Caco-2 (cell line): ENCODE results near the gene NT5C1B. TPM values are rescaled to one million over a fixed set of nuclear protein-coding genes. Genes with fewer than 3 reads are reported as not detected.

ENCODE experiments used
- BruUV-seq: library from RNA; stranded (reverse); fragments of 400-500 nt; replicated peaks from 2 replicates; lab custom pipeline; 2021; lab: Mats Ljungman, UMichigan
- CTCF ChIA-PET: fragments of 300-600 bp; sonication (Branson Sonifier 250); formaldehyde crosslinking; loops from one replicate; lab custom pipeline; 2022; ENCODE audit warnings: antibody characterized with exemption; lab: Charles Lee
- POLR2A ChIA-PET: fragments of 300-600 bp; sonication (Branson Sonifier 250); formaldehyde crosslinking; loops from one replicate; lab custom pipeline; 2022; ENCODE audit warnings: antibody characterized with exemption; lab: Charles Lee
- DNase-seq, 2 experiments: peaks; one replicate each; pipeline versions ENCODE4 v3.0.0 to v3.0.0-alpha.2; 2020 to 2022
- H3K27me3 ChIP-seq: replicated peaks from 2 replicates; pipeline ENCODE4 v1.6.0; 2011; ENCODE audit warnings: low read length; ENCODE audit not compliant: control insufficient read depth, insufficient read depth
- H3K36me3 ChIP-seq: 2 replicates; pipeline ENCODE4 v1.5.1; 2011; ENCODE audit warnings: low read length; ENCODE audit not compliant: control insufficient read depth, insufficient read depth
- H3K4me1 ChIP-seq: fragments of 250-450 bp; sonication (Bioruptor Pico); 2 replicates; pipeline ENCODE4 v1.5.1; 2020; ENCODE audit warnings: mild to moderate bottlenecking
- H3K4me3 ChIP-seq: 2 replicates; pipeline ENCODE4 v1.5.1; 2011; ENCODE audit warnings: low read depth, mild to moderate bottlenecking, control low read depth, low read length
- H3K9me3 ChIP-seq: fragments of 250-450 bp; sonication (Bioruptor Pico); 2 replicates; pipeline ENCODE4 v1.5.1; 2020; ENCODE audit warnings: mild to moderate bottlenecking, moderate library complexity
- H3K27ac Mint-ChIP-seq: one replicate; pipeline ENCODE4 v1.8.0; 2022; ENCODE audit warnings: mixed read lengths; ENCODE audit not compliant: unreplicated experiment
- H3K27me3 Mint-ChIP-seq: one replicate; pipeline ENCODE4 v1.8.0; 2022; ENCODE audit warnings: mixed read lengths; ENCODE audit not compliant: insufficient read depth, unreplicated experiment
- H3K36me3 Mint-ChIP-seq: one replicate; pipeline ENCODE4 v1.8.0; 2022; ENCODE audit warnings: mild to moderate bottlenecking, mixed read lengths; ENCODE audit not compliant: insufficient read depth, unreplicated experiment
- H3K4me1 Mint-ChIP-seq: one replicate; pipeline ENCODE4 v1.8.0; 2022; ENCODE audit warnings: low read depth, mixed read lengths; ENCODE audit not compliant: unreplicated experiment
- H3K4me3 Mint-ChIP-seq: one replicate; pipeline ENCODE4 v1.8.0; 2022; ENCODE audit warnings: mild to moderate bottlenecking, moderate library complexity, mixed read lengths; ENCODE audit not compliant: unreplicated experiment
- H3K9me3 Mint-ChIP-seq: one replicate; pipeline ENCODE4 v1.8.0; 2022; ENCODE audit warnings: mixed read lengths; ENCODE audit not compliant: unreplicated experiment
- CTCF ChIP-seq, 2 experiments: fragments of 200-600 bp in 1 of 2; IDR thresholded peaks; 1 replicate in 1 of 2; 2 replicates in 1 of 2; pipeline versions ENCODE4 v1.5.1 to v1.8.0; 2011 to 2022; ENCODE audit warnings: antibody characterized with exemption in 1 of 2, control low read depth in 1 of 2, inconsistent platforms in 1 of 2, low read depth in 1 of 2, low read length in 1 of 2, mild to moderate bottlenecking in 1 of 2, moderate library complexity in 1 of 2; ENCODE audit not compliant: insufficient read depth in 1 of 2, severe bottlenecking in 1 of 2, unreplicated experiment in 1 of 2
- intact Hi-C: fragments of 100-400 bp; cut with micrococcal nuclease; formaldehyde crosslinking; loops from one replicate; pipeline ENCODE4 v1.10.0; 2022; ENCODE audit not compliant: unreplicated experiment
- total RNA-seq: library from RNA; stranded (reverse); gene quantifications from 2 replicates; pipeline ENCODE4 v1.2.3, GENCODE V29; 2022

Gene NT5C1B
- total RNA-seq, 1 experiment from 2014 or later = not detected

GRCh38 chr2:18552351-18553077, 36.9 kb downstream of the NT5C1B start:
- H3K9me3 ChIP-seq = no peaks in the 10 kb centered on the region
- BruUV-seq = no TSS peak
- CTCF ChIA-PET = interaction anchor here (0.6 kb wide), 1 partner anchor 35 kb away, joined by 3 read pairs; no protein-coding TSS in a partner anchor
- peaks cover 9% of the 10 kb centered on the region for H3K36me3 Mint-ChIP-seq
- H3K4me3 ChIP-seq = no peak overlapping the region
- TF ChIP-seq CTCF (IDR thresholded peaks at IDR 0.05; ENCODE audit: insufficient read depth in 1 of 2, low read depth in 1 of 2, low read length in 1 of 2, severe bottlenecking in 1 of 2, unreplicated experiment in 1 of 2) = no peak
- POLR2A ChIA-PET = interaction anchor here (0.6 kb wide), 1 partner anchor 806 kb away, joined by 3 read pairs; the partner anchor contains the start of gene OSR1
- no peak overlapping the region for H3K27ac Mint-ChIP-seq
- no peaks in the 10 kb centered on the region for H3K27me3 Mint-ChIP-seq
- no peak for DNase-seq
- H3K36me3 ChIP-seq = 0 out of 2 replicates have a peak, but pooled peaks cover 2% of the 10 kb centered on the region
- no peaks in the 10 kb centered on the region for H3K9me3 Mint-ChIP-seq
- no peaks in the 10 kb centered on the region for H3K4me1 Mint-ChIP-seq
- intact Hi-C loops = no loop called here
- no peaks in the 10 kb centered on the region for H3K27me3 ChIP-seq
- no peak overlapping the region for H3K4me3 Mint-ChIP-seq
- H3K4me1 ChIP-seq = no peaks in the 10 kb centered on the region

- H3K27me3 Mint-ChIP-seq = no peaks in the 10 kb centered on the region
- intact Hi-C loops = no loop called here
- Histone ChIP-seq H3K36me3 (0 out of 2 replicates have a peak, but pooled peaks cover 2% of the 10 kb centered on the region), H3K4me3 (no peak overlapping the region), H3K27me3 (no peaks in the 10 kb centered on the region), H3K4me1 (no peaks in the 10 kb centered on the region), H3K9me3 (no peaks in the 10 kb centered on the region)
- TF ChIP-seq CTCF (IDR thresholded peaks at IDR 0.05; ENCODE audit: insufficient read depth in 1 of 2, low read depth in 1 of 2, low read length in 1 of 2, severe bottlenecking in 1 of 2, unreplicated experiment in 1 of 2) = no peak
- H3K4me1 Mint-ChIP-seq = no peaks in the 10 kb centered on the region
- H3K27ac Mint-ChIP-seq = no peak overlapping the region
- BruUV-seq = no TSS peak
- ChIA-PET CTCF (no interaction called here), POLR2A (no interaction called here)
- no peak overlapping the region for H3K4me3 Mint-ChIP-seq
- DNase-seq = no peak
- H3K36me3 Mint-ChIP-seq = peaks cover 9% of the 10 kb centered on the region
- no peaks in the 10 kb centered on the region for H3K9me3 Mint-ChIP-seq
Observed at GRCh38 chr2:18551623-18552022, 37.7 kb downstream of the NT5C1B start.

GRCh38 chr2:18551169-18551568, 38.2 kb downstream of the NT5C1B start:
- no peak overlapping the region for H3K4me3 ChIP-seq
- no peak overlapping the region for H3K27ac Mint-ChIP-seq
- H3K36me3 ChIP-seq = no peaks in the 10 kb centered on the region
- no peaks in the 10 kb centered on the region for H3K9me3 ChIP-seq
- H3K9me3 Mint-ChIP-seq = no peaks in the 10 kb centered on the region
- no peaks in the 10 kb centered on the region for H3K27me3 Mint-ChIP-seq
- ChIA-PET POLR2A (no interaction called here), CTCF (no interaction called here)
- no peak overlapping the region for H3K4me3 Mint-ChIP-seq
- no peak for DNase-seq
- no peaks in the 10 kb centered on the region for H3K27me3 ChIP-seq
- H3K4me1 Mint-ChIP-seq = no peaks in the 10 kb centered on the region
- H3K4me1 ChIP-seq = no peaks in the 10 kb centered on the region
- TF ChIP-seq CTCF (IDR thresholded peaks at IDR 0.05; ENCODE audit: insufficient read depth in 1 of 2, low read depth in 1 of 2, low read length in 1 of 2, severe bottlenecking in 1 of 2, unreplicated experiment in 1 of 2) = no peak
- intact Hi-C loops = no loop called here
- no TSS peak for BruUV-seq
- H3K36me3 Mint-ChIP-seq = peaks cover 9% of the 10 kb centered on the region
